Keratinocyte (primary cell): Measurements from ENCODE around the gene ZNF492. TPM values are rescaled to one million over a fixed set of nuclear protein-coding genes. Genes with fewer than 3 reads are reported as not detected.

Experiments
- DNase-seq: peaks from one replicate; pipeline ENCODE4 v3.0.0-alpha.2; 2011; ENCODE audit warnings: low read depth, missing footprints, low spot score
- FAIRE-seq: peaks from 2 replicates; lab custom pipeline; 2011; peaks lifted over from hg19 to GRCh38; lab: Jason Lieb, UNC
- H2AFZ ChIP-seq: 2 replicates; pipeline ENCODE4 v1.6.0; 2012; ENCODE audit warnings: low read length, control low read depth, inconsistent platforms; ENCODE audit not compliant: control insufficient read depth
- H3K27ac ChIP-seq: 2 replicates; pipeline ENCODE4 v1.5.1; 2011; ENCODE audit warnings: low read length; ENCODE audit not compliant: control insufficient read depth, insufficient read depth
- H3K27me3 ChIP-seq: 3 replicates; pipeline ENCODE4 v1.6.0; 2011; ENCODE audit warnings: low read length; ENCODE audit not compliant: control insufficient read depth, insufficient read depth; ENCODE audit errors: extremely low read depth
- H3K36me3 ChIP-seq, 2 experiments: 2 replicates in 1 of 2; 3 replicates in 1 of 2; pipeline ENCODE4 v1.5.1; 2011; ENCODE audit warnings: low read length in 2 of 2, mild to moderate bottlenecking in 1 of 2; ENCODE audit not compliant: control insufficient read depth in 2 of 2, insufficient read depth in 2 of 2; ENCODE audit errors: extremely low read depth in 1 of 2
- H3K4me1 ChIP-seq: 3 replicates; pipeline ENCODE4 v1.5.1; 2011; ENCODE audit warnings: low read length; ENCODE audit not compliant: control insufficient read depth, insufficient read depth; ENCODE audit errors: extremely low read depth
- H3K4me2 ChIP-seq: 3 replicates; pipeline ENCODE4 v1.6.0; 2011; ENCODE audit warnings: low read depth, low read length; ENCODE audit not compliant: control insufficient read depth, insufficient read depth; ENCODE audit errors: extremely low read depth
- H3K4me3 ChIP-seq, 3 experiments: fragments of 200-600 bp in 1 of 3; sonication (generic) in 1 of 3; 2 replicates in 2 of 3; 3 replicates in 1 of 3; pipeline ENCODE4 v1.5.1; 2011 to 2016; ENCODE audit warnings: low read length in 3 of 3, mild to moderate bottlenecking in 3 of 3, control low read depth in 2 of 3, inconsistent platforms in 1 of 3, low read depth in 1 of 3, mixed read lengths in 1 of 3, mixed run types in 1 of 3, moderate library complexity in 1 of 3; ENCODE audit not compliant: control insufficient read depth in 2 of 3, insufficient read depth in 2 of 3; ENCODE audit errors: extremely low read depth in 1 of 3
- H3K79me2 ChIP-seq: 2 replicates; pipeline ENCODE4 v1.6.0; 2012; ENCODE audit warnings: low read length; ENCODE audit not compliant: control insufficient read depth, insufficient read depth
- H3K9ac ChIP-seq: 3 replicates; pipeline ENCODE4 v1.6.0; 2011; ENCODE audit warnings: low read length; ENCODE audit not compliant: control insufficient read depth, insufficient read depth; ENCODE audit errors: extremely low read depth
- H3K9me1 ChIP-seq: 3 replicates; pipeline ENCODE4 v1.6.0; 2011; ENCODE audit warnings: low read length; ENCODE audit not compliant: control insufficient read depth, insufficient read depth; ENCODE audit errors: extremely low read depth
- H3K9me3 ChIP-seq: 2 replicates; pipeline ENCODE4 v1.5.1; 2012; ENCODE audit warnings: low read depth, low read length; ENCODE audit not compliant: control insufficient read depth
- H4K20me1 ChIP-seq: 3 replicates; pipeline ENCODE4 v1.6.0; 2011; ENCODE audit warnings: low read length; ENCODE audit not compliant: control insufficient read depth, insufficient read depth; ENCODE audit errors: extremely low read depth
- EZH2 ChIP-seq: IDR thresholded peaks from one replicate; pipeline ENCODE4 v1.6.1; 2012; ENCODE audit warnings: inconsistent platforms, mild to moderate bottlenecking, low read length, moderate library complexity
- dilution Hi-C: fragments of 300-500 bp; cut with MboI; formaldehyde crosslinking; loops from one replicate; pipeline ENCODE4 v1.7.0; 2020; ENCODE audit warnings: low sequenced_read_pairs; ENCODE audit not compliant: extremely low pct_ligation_motif_present
- polyA plus RNA-seq, 5 experiments: library from polyadenylated mRNA; depleted of rRNA in 3 of 5; stranded (reverse) in 3 of 5; stranded (forward) in 1 of 5; unstranded in 1 of 5; fragments of >200 nt; gene quantifications; 1 replicate in 1 of 5; 2 replicates in 3 of 5; 3 replicates in 1 of 5; pipeline versions ENCODE4 v1.2.1 to v1.2.3, GENCODE V29; 2011 to 2012; ENCODE audit warnings: missing spikeins in 2 of 5, low read depth in 1 of 5, low replicate concordance in 1 of 5
- TF ChIP-seq, protein P1 (sequence below), 3 experiments: IDR thresholded peaks in 1 of 3; conservative IDR thresholded peaks in 1 of 3; optimal IDR thresholded peaks in 1 of 3; 2 replicates in 2 of 3; 3 replicates in 1 of 3; pipeline versions ENCODE3 to v1.5.1; 2011; ENCODE audit warnings: low read length in 3 of 3, mild to moderate bottlenecking in 3 of 3, moderate library complexity in 2 of 3, control low read depth in 1 of 3, inconsistent platforms in 1 of 3; ENCODE audit not compliant: insufficient read depth in 2 of 3; ENCODE audit errors: extremely low read depth in 1 of 3

The ZNF492 gene
- polyA plus RNA-seq, 1 donor (not counting 4 experiments of a cell fraction or from before 2014, with no cell fraction given): 0.43 TPM

DNA sequence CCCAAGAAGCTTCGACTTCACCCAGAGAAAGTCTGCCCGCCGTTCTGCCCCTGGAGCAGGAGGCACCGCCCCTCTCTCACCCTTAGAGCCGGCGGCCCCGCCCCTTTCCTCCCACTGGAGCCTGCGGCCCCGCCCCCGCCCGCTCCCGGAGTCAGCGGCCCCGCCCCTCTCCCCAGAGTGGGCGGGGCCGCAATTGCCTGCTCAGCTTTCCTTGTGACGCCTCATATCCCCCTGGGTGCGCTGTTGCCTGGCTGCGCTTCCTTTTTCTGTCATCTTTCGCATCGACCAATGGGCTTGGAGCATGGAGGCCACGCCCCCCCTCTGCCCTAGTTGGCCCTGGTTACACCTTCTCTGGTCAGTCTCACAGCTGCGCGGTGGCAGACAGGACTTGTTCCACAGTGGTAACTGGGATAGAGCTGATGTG is 38.2 kb upstream of the ZNF492 start:
- H3K9me1 ChIP-seq: no peaks in the 10 kb centered on the region
- H3K4me2 ChIP-seq: no peak overlapping the region
- FAIRE-seq (no peak), DNase-seq (no peak)
- no peak overlapping the region for H3K4me3 ChIP-seq
- no peak overlapping the region for H3K9ac ChIP-seq
- no peaks in the 10 kb centered on the region for H3K27me3 ChIP-seq
- H3K36me3 ChIP-seq: no peaks in the 10 kb centered on the region
- H3K27ac ChIP-seq: no peak overlapping the region
- H3K79me2 ChIP-seq: no peaks in the 10 kb centered on the region
- H2AFZ ChIP-seq: no peak overlapping the region
- no peak for TF ChIP-seq EZH2
- TF ChIP-seq, protein P1, sequence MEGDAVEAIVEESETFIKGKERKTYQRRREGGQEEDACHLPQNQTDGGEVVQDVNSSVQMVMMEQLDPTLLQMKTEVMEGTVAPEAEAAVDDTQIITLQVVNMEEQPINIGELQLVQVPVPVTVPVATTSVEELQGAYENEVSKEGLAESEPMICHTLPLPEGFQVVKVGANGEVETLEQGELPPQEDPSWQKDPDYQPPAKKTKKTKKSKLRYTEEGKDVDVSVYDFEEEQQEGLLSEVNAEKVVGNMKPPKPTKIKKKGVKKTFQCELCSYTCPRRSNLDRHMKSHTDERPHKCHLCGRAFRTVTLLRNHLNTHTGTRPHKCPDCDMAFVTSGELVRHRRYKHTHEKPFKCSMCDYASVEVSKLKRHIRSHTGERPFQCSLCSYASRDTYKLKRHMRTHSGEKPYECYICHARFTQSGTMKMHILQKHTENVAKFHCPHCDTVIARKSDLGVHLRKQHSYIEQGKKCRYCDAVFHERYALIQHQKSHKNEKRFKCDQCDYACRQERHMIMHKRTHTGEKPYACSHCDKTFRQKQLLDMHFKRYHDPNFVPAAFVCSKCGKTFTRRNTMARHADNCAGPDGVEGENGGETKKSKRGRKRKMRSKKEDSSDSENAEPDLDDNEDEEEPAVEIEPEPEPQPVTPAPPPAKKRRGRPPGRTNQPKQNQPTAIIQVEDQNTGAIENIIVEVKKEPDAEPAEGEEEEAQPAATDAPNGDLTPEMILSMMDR (optimal IDR thresholded peaks at IDR 0.05 in 1 of 3, IDR thresholded peaks at IDR 0.05 in 1 of 3, conservative IDR thresholded peaks at IDR 0.05 in 1 of 3; ENCODE audit: extremely low read depth in 1 of 3, insufficient read depth in 2 of 3, low read length in 3 of 3): no peak
- H4K20me1 ChIP-seq: no peaks in the 10 kb centered on the region
- no peaks in the 10 kb centered on the region for H3K4me1 ChIP-seq
- dilution Hi-C loops: no loop called here
- H3K9me3 ChIP-seq: peaks cover 4% of the 10 kb centered on the region

DNA sequence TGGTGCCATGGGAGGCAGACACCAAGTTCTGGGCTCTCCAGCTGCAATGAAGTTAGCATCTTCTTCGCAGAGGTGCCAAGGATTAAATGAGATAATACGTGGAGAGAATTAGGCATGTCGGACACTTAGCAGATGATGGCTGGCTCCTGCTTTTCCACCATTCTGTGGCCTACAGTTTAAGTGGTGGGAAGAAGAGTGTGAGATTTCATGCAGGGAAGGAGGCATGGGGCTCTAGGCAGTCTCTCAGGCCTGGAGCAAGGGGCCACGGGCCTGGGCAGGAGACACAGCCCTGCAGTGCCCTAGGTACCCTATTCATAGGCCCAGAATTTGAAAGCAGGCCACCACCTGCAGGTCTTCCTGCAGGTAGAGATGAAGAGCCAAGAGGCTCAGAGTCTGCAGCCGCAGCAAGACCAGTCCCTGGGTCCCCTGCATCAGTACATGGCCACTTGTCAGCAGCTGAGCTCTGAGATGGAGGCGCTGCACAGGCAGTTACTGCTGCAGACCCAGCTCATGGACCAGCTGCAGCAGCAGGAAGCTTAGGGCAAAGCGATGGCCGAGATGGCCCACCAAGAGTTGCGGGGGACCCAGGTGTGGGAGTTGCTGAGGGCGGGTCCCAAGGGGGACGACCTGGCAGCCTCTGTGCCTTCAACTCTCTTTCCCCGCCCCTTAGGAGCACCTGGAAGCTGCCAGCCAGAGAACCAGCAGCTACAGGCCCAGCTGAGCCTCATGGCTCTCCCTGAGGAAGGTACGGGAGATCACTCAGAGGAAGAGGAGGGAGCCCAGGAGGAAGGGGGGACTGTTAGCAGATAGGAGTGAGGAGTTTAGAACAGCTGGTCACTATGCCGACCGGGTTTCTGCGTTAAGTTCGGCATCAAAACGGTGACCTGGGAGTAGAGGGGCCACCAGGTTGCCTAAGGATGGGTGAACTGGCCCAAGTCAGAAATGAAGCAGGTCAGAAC is 33.2 kb upstream of the ZNF492 start:
- no peaks in the 10 kb centered on the region for H4K20me1 ChIP-seq
- H3K36me3 ChIP-seq: no peaks in the 10 kb centered on the region
- dilution Hi-C loops: no loop called here
- no peak overlapping the region for H3K27ac ChIP-seq
- no peak overlapping the region for H2AFZ ChIP-seq
- no peaks in the 10 kb centered on the region for H3K9me1 ChIP-seq
- no peaks in the 10 kb centered on the region for H3K79me2 ChIP-seq
- DNase-seq (no peak), FAIRE-seq (no peak)
- no peak overlapping the region for H3K4me2 ChIP-seq
- H3K9ac ChIP-seq: no peak overlapping the region
- H3K9me3 ChIP-seq: peaks cover 10% of the 10 kb centered on the region
- no peaks in the 10 kb centered on the region for H3K4me1 ChIP-seq
- TF ChIP-seq, protein P1 (optimal IDR thresholded peaks at IDR 0.05 in 1 of 3, IDR thresholded peaks at IDR 0.05 in 1 of 3, conservative IDR thresholded peaks at IDR 0.05 in 1 of 3; ENCODE audit: extremely low read depth in 1 of 3, insufficient read depth in 2 of 3, low read length in 3 of 3): no peak
- TF ChIP-seq EZH2: no peak
- no peak overlapping the region for H3K4me3 ChIP-seq
- H3K27me3 ChIP-seq: no peaks in the 10 kb centered on the region
